ENCODE results near the gene ROBO1.
"Not testable (repeated sequence)": the region's sequence is repeated elsewhere in the genome, so short reads cannot be mapped to it uniquely, and the experiment has no call there.

ROBO1 gene

DNA sequence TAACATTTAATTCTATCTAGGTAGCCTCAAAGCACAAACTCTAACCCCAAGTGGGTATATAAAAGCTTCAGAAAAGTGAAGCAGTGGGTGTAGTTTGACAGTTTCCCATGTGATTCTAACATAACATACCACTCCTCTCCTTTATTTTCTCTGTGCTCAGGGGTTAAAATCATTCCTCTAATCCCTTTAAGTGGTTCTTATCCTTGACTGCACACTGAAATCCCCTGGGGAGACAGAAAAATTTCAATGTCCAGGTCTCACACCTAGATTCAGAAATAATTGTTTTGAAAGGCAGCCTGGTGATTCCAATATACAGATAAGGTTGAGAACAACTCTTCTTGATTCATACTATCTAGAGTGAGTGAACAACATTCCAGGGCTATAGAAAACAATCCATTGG is 986.4 kb downstream of the ROBO1 start:
- TF ChIP-seq POLR2A (IDR thresholded peaks at IDR 0.05; ENCODE audit: low read length) (no peak), GATA1 (IDR thresholded peaks at IDR 0.05; ENCODE audit: low read depth, low read length) (no peak)
- no peak for DNase-seq

- DNase-seq = no peak
- TF ChIP-seq GATA1 (IDR thresholded peaks at IDR 0.05; ENCODE audit: low read depth, low read length) = no peak
- no peak for TF ChIP-seq POLR2A (IDR thresholded peaks at IDR 0.05; ENCODE audit: low read length)
Observed at GRCh38 chr3:78765671-78766485, 1001.9 kb downstream of the ROBO1 start.

- DNase-seq = no peak
- TF ChIP-seq POLR2A (IDR thresholded peaks at IDR 0.05; ENCODE audit: low read length) (no peak), GATA1 (IDR thresholded peaks at IDR 0.05; ENCODE audit: low read depth, low read length) (no peak)
Observed at GRCh38 chr3:78764634-78765033, 1003.2 kb downstream of the ROBO1 start.

- TF ChIP-seq GATA1 (IDR thresholded peaks at IDR 0.05; ENCODE audit: low read depth, low read length) (no peak), POLR2A (IDR thresholded peaks at IDR 0.05; ENCODE audit: low read length) (no peak)
- no peak for DNase-seq
Observed at GRCh38 chr3:78762121-78762520, 1005.7 kb downstream of the ROBO1 start.

- DNase-seq = no peak
- TF ChIP-seq POLR2A (IDR thresholded peaks at IDR 0.05; ENCODE audit: low read length) (no peak), GATA1 (IDR thresholded peaks at IDR 0.05; ENCODE audit: low read depth, low read length) (no peak)
Observed at GRCh38 chr3:78761126-78761525, 1006.7 kb downstream of the ROBO1 start.

DNA sequence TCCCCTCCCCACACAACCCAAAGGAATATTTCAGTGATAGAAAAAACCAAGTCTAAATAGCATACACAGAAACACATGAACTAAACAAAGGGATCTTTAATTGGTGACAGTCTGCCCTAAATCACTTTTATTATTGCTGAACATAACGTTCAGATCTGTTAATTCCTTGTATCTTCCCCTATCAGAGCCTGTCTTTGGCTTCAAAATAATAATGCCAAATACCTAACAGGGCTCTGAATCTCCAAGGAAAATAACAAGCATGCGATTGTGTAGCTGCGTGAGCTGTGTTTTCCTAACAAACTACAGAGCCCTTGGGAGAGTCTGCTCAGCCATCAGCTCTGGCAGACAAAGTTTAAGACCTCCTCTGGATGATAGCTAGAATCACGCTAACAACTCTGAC is 1010.1 kb downstream of the ROBO1 start:
- TF ChIP-seq GATA1 (IDR thresholded peaks at IDR 0.05; ENCODE audit: low read depth, low read length) (no peak), POLR2A (IDR thresholded peaks at IDR 0.05; ENCODE audit: low read length) (no peak)
- no peak for DNase-seq

GRCh38 chr3:78754066-78754743 is 1013.6 kb downstream of the ROBO1 start:
- no peak for DNase-seq
- no peak for TF ChIP-seq GATA1 (IDR thresholded peaks at IDR 0.05; ENCODE audit: low read depth, low read length)
- TF ChIP-seq POLR2A (IDR thresholded peaks at IDR 0.05; ENCODE audit: low read length) = no peak

GRCh38 chr3:78751266-78751665 is 1016.5 kb downstream of the ROBO1 start:
- DNase-seq = no peak
- no peak for TF ChIP-seq POLR2A (IDR thresholded peaks at IDR 0.05; ENCODE audit: low read length)
- TF ChIP-seq GATA1 (IDR thresholded peaks at IDR 0.05; ENCODE audit: low read depth, low read length) = no peak

- not testable (repeated sequence) for DNase-seq
Observed at GRCh38 chr3:78750291-78750690, 1017.5 kb downstream of the ROBO1 start.

- TF ChIP-seq GATA1 (IDR thresholded peaks at IDR 0.05; ENCODE audit: low read depth, low read length) = no peak
- TF ChIP-seq POLR2A (IDR thresholded peaks at IDR 0.05; ENCODE audit: low read length) = no peak
- DNase-seq = no peak
Observed at GRCh38 chr3:78749056-78749455, 1018.7 kb downstream of the ROBO1 start.

GRCh38 chr3:78745847-78746246 is 1022.0 kb downstream of the ROBO1 start:
- DNase-seq = no peak
- TF ChIP-seq POLR2A (IDR thresholded peaks at IDR 0.05; ENCODE audit: low read length) = no peak

GRCh38 chr3:78742491-78742890 is 1025.3 kb downstream of the ROBO1 start:
- TF ChIP-seq POLR2A (IDR thresholded peaks at IDR 0.05; ENCODE audit: low read length) (no peak), GATA1 (IDR thresholded peaks at IDR 0.05; ENCODE audit: low read depth, low read length) (no peak)
- DNase-seq = no peak

DNA sequence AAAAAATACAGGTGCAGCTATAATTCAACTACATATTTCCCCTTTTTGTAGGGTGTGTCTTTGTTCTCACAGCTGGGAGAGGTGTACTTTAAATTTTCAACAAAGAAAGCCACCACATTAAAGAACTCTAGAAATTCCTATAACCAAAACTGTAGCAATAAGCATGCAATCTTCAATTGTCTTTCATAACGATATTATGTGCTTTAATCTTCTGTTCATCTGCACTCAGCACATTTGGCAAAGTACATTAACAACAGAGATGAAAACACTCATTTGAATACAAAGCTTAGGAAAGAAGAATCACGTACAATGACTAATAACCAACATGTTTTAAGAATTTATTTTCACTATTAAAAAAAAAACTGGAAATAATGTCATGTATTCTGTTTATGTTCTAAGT is 1025.8 kb downstream of the ROBO1 start:
- TF ChIP-seq POLR2A (IDR thresholded peaks at IDR 0.05; ENCODE audit: low read length) (no peak), GATA1 (IDR thresholded peaks at IDR 0.05; ENCODE audit: low read depth, low read length) (no peak)
- DNase-seq = no peak

- DNase-seq = peak; percentile 20 to 29
- TF ChIP-seq POLR2A (IDR thresholded peaks at IDR 0.05; ENCODE audit: low read length) (no peak), GATA1 (IDR thresholded peaks at IDR 0.05; ENCODE audit: low read depth, low read length) (no peak)
Observed at GRCh38 chr3:78741066-78741645, 1026.6 kb downstream of the ROBO1 start.

- no peak for TF ChIP-seq POLR2A (IDR thresholded peaks at IDR 0.05; ENCODE audit: low read length)
- no peak for TF ChIP-seq GATA1 (IDR thresholded peaks at IDR 0.05; ENCODE audit: low read depth, low read length)
- DNase-seq = no peak
Observed at GRCh38 chr3:78738833-78739232, 1029.0 kb downstream of the ROBO1 start.
